CD4-positive, CD25-positive, alpha-beta regulatory T cell (primary cell): ENCODE measurements around the gene SSR3. TPM values are rescaled to one million over a fixed set of nuclear protein-coding genes. Genes with fewer than 3 reads are reported as not detected.

Source experiments
- ATAC-seq, 2 donors: fragments of 150-1000 bp; cut with Tn5 transposase; one replicate each; pipeline ENCODE4 v1.10.0; 2021; ENCODE audit warnings: low read depth in 2 of 2, moderate number of reproducible peaks in 2 of 2, moderate library complexity in 1 of 2
- DNase-seq, 3 donors: peaks; one replicate each; pipeline versions ENCODE4 v3.0.0 to v3.0.0-alpha.2; 2012 to 2022; ENCODE audit warnings: mixed read lengths in 1 of 3
- H3K27ac ChIP-seq: one replicate; pipeline ENCODE4 v1.7.0; 2013; ENCODE audit warnings: mild to moderate bottlenecking, low read length; ENCODE audit not compliant: insufficient read depth, poor library complexity, severe bottlenecking
- H3K27me3 ChIP-seq: one replicate; pipeline ENCODE4 v1.7.0; 2013; ENCODE audit warnings: low read length; ENCODE audit not compliant: control insufficient read depth, insufficient read depth
- H3K36me3 ChIP-seq: one replicate; pipeline ENCODE4 v1.7.0; 2013; ENCODE audit warnings: mild to moderate bottlenecking, low read length, moderate library complexity; ENCODE audit not compliant: control insufficient read depth, insufficient read depth
- H3K4me1 ChIP-seq: 2 replicates; pipeline ENCODE4 v1.7.0; 2013; ENCODE audit warnings: mild to moderate bottlenecking, low read length; ENCODE audit not compliant: insufficient read depth, control insufficient read depth, poor library complexity, severe bottlenecking
- H3K4me3 ChIP-seq: one replicate; pipeline ENCODE4 v1.7.0; 2013; ENCODE audit warnings: low read depth, mild to moderate bottlenecking, low read length, moderate library complexity
- H3K9me3 ChIP-seq, 2 experiments: 1 replicate in 1 of 2; 2 replicates in 1 of 2; pipeline ENCODE4 v1.7.0; 2013; ENCODE audit warnings: low read length in 2 of 2, mild to moderate bottlenecking in 1 of 2, moderate library complexity in 1 of 2; ENCODE audit not compliant: control insufficient read depth in 2 of 2
- H3K27ac Mint-ChIP-seq, 3 donors: one replicate each; pipeline ENCODE4 v1.8.0; 2020 to 2022; ENCODE audit warnings: mild to moderate bottlenecking in 3 of 3, mixed read lengths in 3 of 3, moderate library complexity in 2 of 3
- H3K27me3 Mint-ChIP-seq: one replicate; pipeline ENCODE4 v1.8.0; 2022; ENCODE audit warnings: mild to moderate bottlenecking, mixed read lengths
- H3K36me3 Mint-ChIP-seq: one replicate; pipeline ENCODE4 v1.8.0; 2020; ENCODE audit warnings: mixed read lengths
- H3K4me1 Mint-ChIP-seq, 4 donors: one replicate each; pipeline ENCODE4 v1.8.0; 2020 to 2022; ENCODE audit warnings: mixed read lengths in 4 of 4, mild to moderate bottlenecking in 1 of 4
- H3K4me3 Mint-ChIP-seq, 4 donors: one replicate each; pipeline ENCODE4 v1.8.0; 2020 to 2022; ENCODE audit warnings: mild to moderate bottlenecking in 4 of 4, mixed read lengths in 4 of 4, moderate library complexity in 3 of 4
- H3K9me3 Mint-ChIP-seq, 7 donors: one replicate each; pipeline ENCODE4 v1.8.0; 2020 to 2022; ENCODE audit warnings: mixed read lengths in 7 of 7, mild to moderate bottlenecking in 3 of 7, moderate library complexity in 2 of 7
- polyA plus RNA-seq, 4 donors: library from polyadenylated mRNA; unstranded; fragments of 300-500 nt; fragmentation: Illumina TruSeq; gene quantifications; one replicate each; pipeline ENCODE4 v1.2.3, GENCODE V29; 2021
- total RNA-seq: library from RNA; stranded (reverse); gene quantifications from one replicate; pipeline ENCODE4 v1.2.3, GENCODE V29; 2022

Gene SSR3
- total and polyA plus RNA-seq, 5 donors from 2014 or later: 73.9 to 183 (median 134) TPM

DNA sequence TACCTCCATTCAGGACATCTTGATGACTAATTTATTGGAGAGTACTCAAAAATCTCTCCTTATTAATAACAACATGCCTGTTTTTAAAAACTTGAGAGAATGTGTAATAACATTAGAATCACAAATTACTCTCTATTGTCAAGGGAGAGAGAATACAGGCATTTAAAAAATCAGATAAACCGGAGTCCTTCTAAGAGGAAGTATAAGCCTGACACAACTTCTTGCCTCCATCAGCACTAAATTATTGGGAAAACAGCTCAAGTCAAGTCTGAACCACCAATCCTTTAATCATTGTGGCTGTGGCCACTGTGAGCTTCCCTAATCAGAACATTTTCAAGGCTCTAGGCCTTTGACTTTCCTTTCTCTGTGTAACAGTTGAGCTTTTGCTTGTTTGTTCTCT is 38.0 kb downstream of the SSR3 start:
- Histone ChIP-seq H3K27ac (no peak overlapping the region), H3K36me3 (no peaks in the 10 kb centered on the region), H3K9me3 (no peaks in the 10 kb centered on the region), H3K4me1 (peaks cover 6% of the 10 kb centered on the region), H3K4me3 (no peak overlapping the region), H3K27me3 (peaks cover 3% of the 10 kb centered on the region)
- H3K4me1 Mint-ChIP-seq: peaks cover 0 to 9% (median 4%) of the 10 kb centered on the region in 4 donors
- peaks cover 12% of the 10 kb centered on the region for H3K27me3 Mint-ChIP-seq
- H3K9me3 Mint-ChIP-seq: peaks cover 0 to 1% (median 0%) of the 10 kb centered on the region in 7 donors
- no peaks in the 10 kb centered on the region for H3K36me3 Mint-ChIP-seq
- no peak overlapping the region for H3K27ac Mint-ChIP-seq
- DNase-seq (no peak), ATAC-seq (no peak)
- H3K4me3 Mint-ChIP-seq: no peak overlapping the region

DNA sequence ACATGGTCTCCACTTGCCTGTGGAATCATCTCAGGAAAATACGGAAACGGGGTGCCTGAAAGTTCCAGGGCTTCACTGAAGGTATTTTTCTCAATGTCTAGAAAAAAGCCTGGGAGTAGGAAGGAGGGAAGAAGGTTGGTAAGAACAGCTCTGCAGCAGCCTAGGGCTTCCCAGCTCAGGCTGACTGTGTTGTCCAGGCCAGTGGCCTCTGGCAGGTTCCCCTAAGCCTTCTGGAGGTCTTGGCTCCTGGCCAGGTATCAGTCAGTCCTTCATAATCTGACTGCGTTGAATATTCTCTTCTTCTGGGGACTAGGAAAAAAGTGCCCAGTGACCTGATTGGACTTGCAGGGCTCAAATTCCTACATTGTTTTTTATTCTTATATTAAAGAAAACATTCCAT is 38.6 kb downstream of the SSR3 start:
- ATAC-seq (no peak), DNase-seq (no peak)
- Histone ChIP-seq H3K9me3 (no peaks in the 10 kb centered on the region), H3K36me3 (no peaks in the 10 kb centered on the region), H3K4me1 (peaks cover 6% of the 10 kb centered on the region), H3K27me3 (peaks cover 3% of the 10 kb centered on the region), H3K27ac (no peak overlapping the region), H3K4me3 (no peak overlapping the region)
- no peak overlapping the region for H3K27ac Mint-ChIP-seq
- peaks cover 12% of the 10 kb centered on the region for H3K27me3 Mint-ChIP-seq
- H3K4me3 Mint-ChIP-seq: no peak overlapping the region
- H3K4me1 Mint-ChIP-seq: peaks cover 2 to 13% (median 8%) of the 10 kb centered on the region in 4 donors
- H3K36me3 Mint-ChIP-seq: no peaks in the 10 kb centered on the region
- peaks cover 0 to 1% (median 0%) of the 10 kb centered on the region in 7 donors for H3K9me3 Mint-ChIP-seq

DNA sequence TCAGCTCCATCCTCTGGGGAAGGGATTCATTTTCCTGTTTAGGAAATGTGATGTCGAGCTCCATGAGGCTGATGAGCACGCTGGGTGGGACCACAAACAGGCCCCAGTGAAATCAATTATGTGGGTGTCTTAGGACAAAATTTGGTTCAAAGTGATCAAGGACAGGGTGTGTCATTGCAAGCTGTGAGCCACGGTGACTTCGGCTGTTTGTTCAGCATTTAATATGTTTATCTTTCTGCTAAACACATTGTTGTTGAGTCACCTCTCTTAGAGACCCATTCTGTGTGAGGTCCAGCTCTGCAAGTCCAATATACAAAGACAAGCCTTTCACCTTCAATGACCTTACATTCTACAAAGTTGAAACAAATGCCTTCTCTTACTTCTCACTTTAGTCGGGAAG is 41.3 kb downstream of the SSR3 start:
- no peak for DNase-seq
- no peaks in the 10 kb centered on the region for H3K9me3 ChIP-seq
- no peaks in the 10 kb centered on the region for H3K36me3 Mint-ChIP-seq
- H3K27me3 Mint-ChIP-seq: peaks cover 3% of the 10 kb centered on the region
- H3K4me1 Mint-ChIP-seq: peaks cover 2 to 27% (median 11%) of the 10 kb centered on the region in 4 donors
- H3K27ac ChIP-seq: no peak overlapping the region
- H3K4me3 Mint-ChIP-seq: no peak overlapping the region
- peaks cover 6% of the 10 kb centered on the region for H3K4me1 ChIP-seq
- no peak overlapping the region for H3K27ac Mint-ChIP-seq
- peaks cover 0 to 1% (median 0%) of the 10 kb centered on the region in 7 donors for H3K9me3 Mint-ChIP-seq
- H3K36me3 ChIP-seq: no peaks in the 10 kb centered on the region
- H3K27me3 ChIP-seq: peaks cover 3% of the 10 kb centered on the region
- H3K4me3 ChIP-seq: no peak overlapping the region
- ATAC-seq: no peak

DNA sequence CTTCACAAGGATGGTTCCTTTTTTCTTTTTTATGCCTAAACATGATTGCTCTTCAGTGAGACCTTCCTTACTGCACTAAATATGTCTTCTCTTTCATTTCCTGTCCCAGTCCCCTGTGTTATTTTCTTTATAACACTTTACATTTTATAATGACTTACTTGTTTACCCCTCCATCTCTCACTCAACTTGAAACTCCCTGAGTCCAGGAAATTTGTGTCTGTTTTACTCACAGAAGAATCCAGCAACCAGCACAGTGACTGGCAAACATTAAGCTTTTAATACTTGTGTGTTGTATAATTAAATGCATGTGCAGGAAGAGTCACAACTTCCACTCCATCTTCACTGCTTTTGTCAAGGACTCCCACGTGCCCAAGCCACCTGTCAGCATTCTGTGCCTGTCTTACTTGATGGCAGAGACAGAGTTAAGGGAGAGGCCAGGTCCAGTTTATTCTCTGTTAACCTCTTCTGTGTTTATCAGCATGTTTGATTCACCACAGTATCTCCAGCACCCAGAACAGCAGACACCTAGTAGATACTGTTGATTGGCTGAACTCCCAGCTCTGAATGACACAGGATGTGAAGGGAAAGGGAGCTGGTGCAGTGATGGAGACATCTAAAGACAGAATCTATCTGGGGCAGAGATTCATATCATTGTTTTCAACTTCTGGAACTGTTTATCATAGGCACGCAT is 42.8 kb downstream of the SSR3 start:
- H3K9me3 ChIP-seq: no peaks in the 10 kb centered on the region
- no peaks in the 10 kb centered on the region for H3K36me3 Mint-ChIP-seq
- no peaks in the 10 kb centered on the region for H3K36me3 ChIP-seq
- peaks cover 6% of the 10 kb centered on the region for H3K4me1 ChIP-seq
- ATAC-seq (peak in 1 of 2 donors; percentile 19), DNase-seq (peak in 1 of 3 donors; percentile 55)
- no peaks in the 10 kb centered on the region for H3K9me3 Mint-ChIP-seq
- H3K27me3 Mint-ChIP-seq: no peaks in the 10 kb centered on the region
- peaks cover 3% of the 10 kb centered on the region for H3K27me3 ChIP-seq
- H3K4me3 ChIP-seq: no peak overlapping the region
- no peak overlapping the region for H3K4me3 Mint-ChIP-seq
- peak overlapping the region in 2 of 3 donors; percentile 5 to 81 for H3K27ac Mint-ChIP-seq
- no peak overlapping the region for H3K27ac ChIP-seq
- peaks cover 0 to 35% (median 14%) of the 10 kb centered on the region in 4 donors for H3K4me1 Mint-ChIP-seq

DNA sequence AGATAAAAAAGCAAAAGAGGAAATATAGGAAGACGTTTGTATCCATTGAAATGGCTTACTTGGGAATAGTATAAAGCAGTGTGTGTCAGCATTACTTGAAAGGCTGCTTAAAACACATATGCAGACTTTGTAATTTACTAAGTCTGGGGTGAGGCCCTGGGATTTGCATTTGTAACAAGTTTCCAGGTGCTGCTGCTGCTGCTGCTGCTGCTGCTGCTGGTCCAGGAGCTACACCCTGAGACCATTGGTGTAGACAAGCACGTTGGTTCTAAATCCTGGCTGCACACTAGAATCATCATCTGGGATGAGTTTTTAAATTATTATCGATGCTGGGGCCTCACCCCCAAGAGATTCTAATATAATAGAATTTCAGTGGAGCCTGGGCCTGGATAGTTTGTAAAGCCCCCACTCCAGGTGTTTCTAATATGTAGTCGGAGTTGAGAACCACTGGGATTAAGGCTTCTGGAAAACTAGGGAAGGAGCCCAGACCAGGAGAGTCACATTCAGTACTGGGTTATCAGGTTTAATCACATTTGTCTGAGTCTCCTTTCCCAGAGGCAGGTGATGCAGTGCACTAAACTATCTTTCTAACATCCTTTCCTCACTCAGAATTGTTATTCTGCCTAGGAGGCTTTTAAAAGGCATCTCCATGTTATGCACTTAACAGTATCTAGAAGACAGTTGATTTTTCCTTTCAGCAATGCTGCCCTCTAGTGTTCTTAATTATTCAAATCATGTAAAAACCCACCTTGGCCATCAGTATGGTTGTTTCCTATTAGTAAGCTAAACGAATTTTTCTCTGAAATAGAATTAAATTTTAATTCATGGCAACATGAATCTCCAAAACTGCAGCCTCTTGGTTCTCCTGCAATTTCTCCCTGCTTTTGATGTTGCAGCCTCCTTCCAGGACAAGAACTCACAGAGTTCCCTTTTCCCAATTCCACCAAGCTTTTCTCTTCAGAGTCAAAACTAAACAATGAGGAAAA is 45.4 kb downstream of the SSR3 start:
- no peak overlapping the region for H3K4me3 ChIP-seq
- no peak overlapping the region for H3K27ac Mint-ChIP-seq
- H3K4me1 ChIP-seq: peaks cover 6% of the 10 kb centered on the region
- H3K27ac ChIP-seq: no peak overlapping the region
- H3K4me1 Mint-ChIP-seq: peaks cover 2 to 47% (median 15%) of the 10 kb centered on the region in 4 donors
- DNase-seq (peak in 2 of 3 donors; percentile 72 to 85), ATAC-seq (peak; percentile 81 to 88)
- H3K4me3 Mint-ChIP-seq: no peak overlapping the region
- H3K9me3 Mint-ChIP-seq: peaks cover 0 to 4% (median 0%) of the 10 kb centered on the region in 7 donors
- peaks cover 8% of the 10 kb centered on the region for H3K27me3 Mint-ChIP-seq
- no peaks in the 10 kb centered on the region for H3K27me3 ChIP-seq
- H3K36me3 ChIP-seq: no peaks in the 10 kb centered on the region
- H3K36me3 Mint-ChIP-seq: no peaks in the 10 kb centered on the region
- H3K9me3 ChIP-seq: no peaks in the 10 kb centered on the region

DNA sequence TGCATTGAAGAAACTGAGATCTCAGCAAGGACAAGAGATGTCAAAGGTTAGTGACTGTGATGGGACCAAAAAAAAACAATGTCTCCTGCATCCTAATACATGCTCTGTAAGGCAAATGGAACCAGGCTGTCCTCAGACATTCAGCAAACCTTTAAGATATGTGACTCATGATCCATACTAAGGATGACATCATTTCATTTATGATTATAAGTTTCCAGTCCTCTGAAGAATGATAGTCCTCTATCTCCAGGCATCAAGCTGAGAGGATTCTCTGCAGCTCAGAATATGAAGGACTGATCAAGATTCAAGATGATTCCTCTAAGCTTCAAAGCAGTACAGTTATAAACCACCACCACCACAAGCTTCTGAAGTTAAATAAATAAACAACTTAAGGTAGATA is 47.6 kb downstream of the SSR3 start:
- Histone ChIP-seq H3K36me3 (no peaks in the 10 kb centered on the region), H3K4me3 (peak overlapping the region; percentile 30), H3K9me3 (peaks cover 0 to 3% of the 10 kb centered on the region in 2 experiments), H3K4me1 (peaks cover 2% of the 10 kb centered on the region), H3K27ac (no peak overlapping the region), H3K27me3 (no peaks in the 10 kb centered on the region)
- Mint-ChIP-seq H3K27ac (no peak overlapping the region), H3K4me1 (peaks cover 6 to 52% (median 18%) of the 10 kb centered on the region in 4 donors), H3K36me3 (no peaks in the 10 kb centered on the region), H3K27me3 (peaks cover 11% of the 10 kb centered on the region), H3K4me3 (no peak overlapping the region), H3K9me3 (peaks cover 0 to 11% (median 0%) of the 10 kb centered on the region in 7 donors)
- ATAC-seq (no peak), DNase-seq (no peak)

DNA sequence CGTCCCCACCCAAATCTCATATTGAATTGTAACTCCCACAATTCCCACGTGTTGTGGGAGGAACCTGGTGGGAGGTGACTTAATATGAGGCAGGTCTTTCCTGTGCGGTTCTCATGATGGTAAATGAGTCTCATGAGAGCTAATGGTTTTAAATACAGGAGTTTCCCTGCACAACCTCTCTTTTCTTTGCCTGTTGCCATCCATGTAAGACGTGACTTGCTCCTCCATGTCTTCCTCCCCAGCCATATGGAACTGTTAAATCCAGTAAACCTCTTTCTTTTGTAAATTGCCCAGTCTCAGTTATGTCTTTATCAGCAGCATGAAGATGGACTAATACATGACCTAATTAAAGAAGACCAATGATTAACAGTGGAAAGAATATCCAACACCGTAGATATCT is 56.6 kb downstream of the SSR3 start:
- DNase-seq (no peak), ATAC-seq (no peak)
- Mint-ChIP-seq H3K9me3 (peaks cover 0 to 6% (median 1%) of the 10 kb centered on the region in 7 donors), H3K27ac (peak overlapping the region in 1 of 3 donors; percentile 58), H3K36me3 (no peaks in the 10 kb centered on the region), H3K4me1 (peaks cover 0 to 6% (median 5%) of the 10 kb centered on the region in 4 donors), H3K27me3 (no peaks in the 10 kb centered on the region), H3K4me3 (no peak overlapping the region)
- H3K4me3 ChIP-seq: no peak overlapping the region
- H3K27me3 ChIP-seq: peaks cover 5% of the 10 kb centered on the region
- H3K9me3 ChIP-seq: no peaks in the 10 kb centered on the region
- H3K4me1 ChIP-seq: no peaks in the 10 kb centered on the region
- H3K36me3 ChIP-seq: no peaks in the 10 kb centered on the region
- H3K27ac ChIP-seq: no peak overlapping the region
